GM13976 (cell line): ENCODE data around the gene CAPN7.

Source experiments
- DNase-seq: peaks from one replicate; pipeline ENCODE4 v3.0.0; 2012; ENCODE audit warnings: low spot score
- in situ Hi-C: fragments of 300-500 bp; cut with MboI; formaldehyde crosslinking; loops from one replicate; pipeline ENCODE4 v1.12.0; 2022; ENCODE audit warnings: low sequenced_read_pairs, mixed read lengths, inconsistent platforms; ENCODE audit not compliant: unreplicated experiment
- TF ChIP-seq, protein P1 (sequence below): IDR thresholded peaks from 2 replicates; pipeline ENCODE4 v1.5.1; 2012; ENCODE audit warnings: borderline replicate concordance, mild to moderate bottlenecking; ENCODE audit not compliant: insufficient read depth; ENCODE audit errors: extremely low read depth, missing control alignments, control extremely low read depth

The CAPN7 gene

DNA sequence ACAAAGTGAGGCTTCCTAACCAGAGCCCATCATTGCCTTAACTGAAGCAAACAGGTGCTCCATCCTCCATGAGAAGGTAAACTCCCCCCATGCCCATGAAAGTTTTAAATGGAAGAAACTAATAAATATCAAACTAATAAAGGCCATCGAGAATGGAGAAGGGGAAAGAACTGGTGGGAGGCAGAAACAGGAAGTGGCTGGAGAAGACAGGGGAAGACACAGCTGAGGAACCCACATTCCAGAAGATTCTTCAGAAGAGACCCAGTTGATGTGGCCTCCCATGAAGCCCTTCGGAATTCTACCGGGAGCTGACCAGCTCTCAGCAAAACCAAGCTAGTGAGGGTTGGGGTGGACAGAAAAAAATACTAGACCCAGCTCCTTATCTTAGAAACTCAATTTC is 84.7 kb downstream of the CAPN7 start:
- no peak for DNase-seq
- in situ Hi-C loops: no loop called here
- TF ChIP-seq, protein P1, sequence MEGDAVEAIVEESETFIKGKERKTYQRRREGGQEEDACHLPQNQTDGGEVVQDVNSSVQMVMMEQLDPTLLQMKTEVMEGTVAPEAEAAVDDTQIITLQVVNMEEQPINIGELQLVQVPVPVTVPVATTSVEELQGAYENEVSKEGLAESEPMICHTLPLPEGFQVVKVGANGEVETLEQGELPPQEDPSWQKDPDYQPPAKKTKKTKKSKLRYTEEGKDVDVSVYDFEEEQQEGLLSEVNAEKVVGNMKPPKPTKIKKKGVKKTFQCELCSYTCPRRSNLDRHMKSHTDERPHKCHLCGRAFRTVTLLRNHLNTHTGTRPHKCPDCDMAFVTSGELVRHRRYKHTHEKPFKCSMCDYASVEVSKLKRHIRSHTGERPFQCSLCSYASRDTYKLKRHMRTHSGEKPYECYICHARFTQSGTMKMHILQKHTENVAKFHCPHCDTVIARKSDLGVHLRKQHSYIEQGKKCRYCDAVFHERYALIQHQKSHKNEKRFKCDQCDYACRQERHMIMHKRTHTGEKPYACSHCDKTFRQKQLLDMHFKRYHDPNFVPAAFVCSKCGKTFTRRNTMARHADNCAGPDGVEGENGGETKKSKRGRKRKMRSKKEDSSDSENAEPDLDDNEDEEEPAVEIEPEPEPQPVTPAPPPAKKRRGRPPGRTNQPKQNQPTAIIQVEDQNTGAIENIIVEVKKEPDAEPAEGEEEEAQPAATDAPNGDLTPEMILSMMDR: no peak

DNA sequence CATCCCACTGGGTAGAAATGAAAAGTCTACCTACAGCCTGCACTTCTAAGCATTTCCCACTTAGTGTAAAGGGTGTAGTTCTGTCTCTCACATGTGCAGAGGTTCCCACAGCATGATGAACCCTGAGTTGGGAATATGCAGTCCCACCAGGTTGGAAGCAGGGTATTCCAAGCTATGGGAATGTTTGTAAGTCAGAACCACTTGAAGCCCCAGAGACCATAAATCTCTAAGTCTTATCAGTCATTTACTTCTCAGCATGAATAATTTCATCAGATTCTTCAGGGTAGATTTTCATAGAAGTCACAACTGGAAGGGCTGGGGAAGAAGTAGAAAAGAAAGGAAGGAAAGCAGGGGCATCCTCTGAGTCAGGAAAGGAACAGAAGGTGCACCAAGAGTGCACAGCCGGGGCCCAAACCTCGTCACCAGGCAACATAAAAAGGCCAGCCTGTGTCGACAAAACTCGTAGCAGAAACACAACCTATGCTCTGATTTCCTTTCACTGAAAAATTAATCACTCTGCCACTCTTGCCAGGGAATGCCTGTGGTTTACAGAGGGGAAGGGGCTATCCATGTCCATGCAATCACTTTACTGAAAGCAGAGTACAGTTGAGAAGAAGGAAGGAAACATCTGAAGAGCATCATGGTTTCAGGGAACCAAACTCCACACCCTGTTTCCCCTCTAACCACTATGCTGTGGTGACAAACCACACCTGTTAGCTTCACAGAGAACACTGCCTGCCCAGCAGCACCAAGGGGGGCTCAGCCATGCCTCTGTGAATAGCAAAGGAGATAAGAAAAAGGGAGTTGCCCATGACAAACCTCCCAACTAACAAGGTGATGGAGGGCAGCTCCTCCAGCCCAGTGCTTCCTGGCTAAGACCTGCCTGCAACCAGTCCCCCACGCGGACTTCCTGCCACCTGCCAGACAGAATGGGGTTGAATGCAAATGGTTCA is 85.8 kb downstream of the CAPN7 start:
- in situ Hi-C loops: no loop called here
- peak; percentile 60 for DNase-seq
- TF ChIP-seq, protein P1: no peak

DNA sequence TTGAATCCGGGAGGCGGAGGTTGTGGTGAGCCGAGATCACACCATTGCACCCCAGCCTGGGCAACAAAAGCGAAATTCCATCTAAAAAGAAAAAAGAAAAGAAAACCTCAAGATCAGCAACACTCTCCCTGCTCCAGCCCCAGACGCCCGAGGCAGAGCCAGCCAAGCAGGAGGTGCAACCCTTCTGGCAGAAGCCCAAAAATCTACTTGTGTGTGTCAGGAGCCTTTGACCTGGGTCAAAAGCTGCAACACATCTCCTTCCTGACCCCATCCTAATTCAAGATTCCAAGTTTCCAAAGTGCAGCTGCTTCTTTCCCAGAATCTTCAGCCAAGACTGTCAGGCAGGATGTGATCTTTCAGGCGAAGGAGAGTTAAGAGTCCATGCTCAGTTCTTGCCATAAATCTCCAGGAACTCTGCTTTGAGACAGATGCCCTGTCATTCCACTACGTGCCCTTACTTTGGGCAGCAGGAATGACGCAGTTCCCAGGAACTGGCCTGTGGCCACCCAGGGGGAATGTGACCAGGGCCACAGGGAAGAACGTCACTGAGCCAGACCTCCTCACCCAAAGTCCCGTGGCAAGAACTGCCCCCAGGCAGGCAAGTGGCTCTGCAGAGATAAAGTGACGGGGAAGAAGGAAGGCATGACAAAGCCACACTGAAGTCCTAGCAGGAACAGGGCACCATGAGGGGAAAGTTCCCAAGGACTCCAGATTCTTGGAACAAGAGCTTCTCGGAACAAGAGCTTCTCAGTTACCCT is 86.9 kb downstream of the CAPN7 start:
- no peak for DNase-seq
- TF ChIP-seq, protein P1: no peak
- in situ Hi-C loops: no loop called here

DNA sequence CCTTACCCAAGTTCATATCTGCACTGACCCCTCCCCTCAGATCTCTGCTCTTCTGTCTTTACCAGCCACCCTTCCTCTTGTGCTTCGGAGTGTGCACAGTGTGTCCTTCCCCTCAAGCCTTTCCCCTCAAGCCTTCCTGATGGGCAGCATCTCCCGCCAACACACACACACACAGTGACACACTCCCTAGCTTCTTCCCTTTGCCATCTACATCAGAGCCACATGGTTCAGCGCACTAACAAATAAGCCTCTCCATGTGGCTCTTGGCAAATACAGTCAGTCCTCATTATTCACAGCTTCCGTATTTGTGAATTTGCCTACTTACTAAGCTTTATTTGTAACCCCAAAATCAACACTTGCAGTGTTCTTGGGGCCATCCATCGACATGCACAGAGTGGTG is 88.9 kb downstream of the CAPN7 start:
- TF ChIP-seq, protein P1: no peak
- in situ Hi-C loops: no loop called here
- DNase-seq: no peak

DNA sequence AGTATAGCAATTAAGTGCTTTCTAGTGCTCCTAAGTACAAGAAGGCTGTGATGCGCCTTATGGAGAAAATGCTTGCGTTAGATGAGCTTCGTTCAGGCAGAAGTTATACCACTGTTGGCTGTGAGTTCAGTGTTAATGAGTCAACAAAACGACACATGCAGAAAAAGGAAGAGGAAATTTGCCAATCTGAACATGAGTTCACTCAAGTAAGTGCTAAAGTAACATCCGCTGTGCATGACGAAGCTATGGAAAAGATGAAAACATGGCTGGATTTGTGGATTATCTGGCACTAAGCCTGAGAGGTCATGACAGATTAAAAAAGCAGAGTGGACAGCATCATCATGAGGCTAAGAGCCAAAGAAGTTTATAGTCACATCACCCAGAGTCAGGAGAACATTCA is 89.5 kb downstream of the CAPN7 start:
- DNase-seq: no peak
- in situ Hi-C loops: no loop called here
- TF ChIP-seq, protein P1: no peak

DNA sequence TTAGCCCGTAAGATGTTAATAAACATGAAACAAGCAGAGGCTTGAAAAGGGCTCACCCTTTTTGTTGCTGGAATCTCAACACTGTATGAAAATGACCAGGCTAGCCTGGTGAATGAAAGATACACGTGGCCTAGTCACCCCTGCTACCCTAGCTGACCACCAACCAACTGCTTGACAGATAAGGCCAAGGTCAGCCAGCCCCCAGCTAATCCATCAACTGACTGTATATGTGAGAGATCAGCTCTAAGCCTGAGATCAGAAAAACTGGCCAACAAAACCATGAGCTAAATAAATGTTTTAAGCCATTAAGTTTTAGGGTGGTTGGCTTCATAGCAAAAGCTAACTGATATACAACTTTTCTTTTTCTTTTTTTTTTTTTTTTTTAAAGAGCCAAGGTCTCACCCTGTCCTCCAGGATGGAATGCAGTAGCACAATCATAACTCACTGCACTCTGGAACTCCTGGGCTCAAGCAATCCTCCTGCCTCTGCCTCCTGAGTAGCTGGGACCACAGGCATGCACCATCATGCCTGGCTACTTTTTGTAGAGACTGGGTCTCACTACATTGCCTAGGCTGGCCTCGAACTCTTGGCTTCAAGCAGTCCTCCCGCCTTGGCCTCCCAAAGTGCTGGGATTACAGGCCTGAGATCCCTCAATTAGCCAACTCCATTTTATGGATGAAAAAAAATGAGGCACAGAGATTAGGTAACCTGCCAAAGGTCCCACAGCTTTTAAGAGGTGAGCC is 91.7 kb downstream of the CAPN7 start:
- in situ Hi-C loops: no loop called here
- TF ChIP-seq, protein P1: no peak
- no peak for DNase-seq
